OCI-LY1 (cell line): ENCODE data around the gene DSC2.

Experiments used
- H2AFZ ChIP-seq: fragments of 200-600 bp; sonication (generic), shearing (Covaris generic); 2 replicates; pipeline ENCODE4 v1.6.0; 2014; ENCODE audit warnings: antibody characterized with exemption, mild to moderate bottlenecking, low read length
- H3F3A ChIP-seq: fragments of 200-600 bp; sonication (generic), shearing (Covaris generic); 2 replicates; pipeline ENCODE4 v1.6.0; 2014; ENCODE audit warnings: mild to moderate bottlenecking, antibody characterized with exemption, low read length, moderate library complexity; ENCODE audit not compliant: insufficient read depth
- H3K27ac ChIP-seq: fragments of 200-600 bp; sonication (generic); 2 replicates; pipeline ENCODE4 v1.5.1; 2014; ENCODE audit warnings: low read length, mixed run types, mild to moderate bottlenecking, low read depth; ENCODE audit not compliant: poor library complexity, severe bottlenecking
- H3K27me3 ChIP-seq: fragments of 200-600 bp; sonication (generic); 2 replicates; pipeline ENCODE4 v1.6.0; 2014; ENCODE audit warnings: antibody characterized with exemption, mild to moderate bottlenecking, low read length, moderate library complexity; ENCODE audit not compliant: insufficient read depth
- H3K36me3 ChIP-seq: fragments of 200-600 bp; sonication (generic); 2 replicates; pipeline ENCODE4 v1.6.1; 2014; ENCODE audit warnings: mild to moderate bottlenecking, antibody characterized with exemption, low read length, moderate library complexity, mixed read lengths; ENCODE audit not compliant: insufficient read depth
- H3K4me1 ChIP-seq: fragments of 200-600 bp; sonication (generic); 2 replicates; pipeline ENCODE4 v1.5.1; 2014; ENCODE audit warnings: mild to moderate bottlenecking, low read length, moderate library complexity; ENCODE audit not compliant: insufficient read depth, severe bottlenecking
- H3K4me2 ChIP-seq: fragments of 200-600 bp; sonication (generic), shearing (Covaris generic); 2 replicates; pipeline ENCODE4 v1.6.1; 2014; ENCODE audit warnings: low read length
- H3K4me3 ChIP-seq: fragments of 200-600 bp; sonication (generic); 2 replicates; pipeline ENCODE4 v1.5.1; 2014; ENCODE audit warnings: low read length, low read depth, mild to moderate bottlenecking, mixed read lengths; ENCODE audit not compliant: poor library complexity, severe bottlenecking
- H3K79me2 ChIP-seq: fragments of 200-600 bp; shearing (Covaris generic); 2 replicates; pipeline ENCODE4 v1.6.1; 2016; ENCODE audit warnings: mixed run types, low read length, mixed read lengths; ENCODE audit not compliant: insufficient read depth
- H3K9ac ChIP-seq: fragments of 200-600 bp; sonication (generic), shearing (Covaris generic); 2 replicates; pipeline ENCODE4 v1.6.1; 2014; ENCODE audit warnings: mild to moderate bottlenecking, low read length, mixed read lengths
- H3K9me2 ChIP-seq: fragments of 200-600 bp; sonication (generic), shearing (Covaris generic); 2 replicates; pipeline ENCODE4 v1.6.1; 2014; ENCODE audit warnings: low read depth, mild to moderate bottlenecking, low read length, mixed read lengths
- H3K9me3 ChIP-seq: fragments of 200-600 bp; shearing (Covaris generic); 2 replicates; pipeline ENCODE4 v1.6.1; 2014; ENCODE audit warnings: low read length, mixed read lengths
- H4K20me1 ChIP-seq: fragments of 200-600 bp; sonication (generic), shearing (Covaris generic); 2 replicates; pipeline ENCODE4 v1.6.0; 2016; ENCODE audit warnings: mild to moderate bottlenecking, low read length; ENCODE audit not compliant: insufficient read depth
- EZH2 ChIP-seq: fragments of 200-600 bp; sonication (generic), shearing (Covaris generic); IDR thresholded peaks from 2 replicates; pipeline ENCODE4 v1.8.0; 2017; ENCODE audit warnings: borderline replicate concordance, mixed run types, mild to moderate bottlenecking, antibody characterized with exemption, low read length, moderate library complexity, mixed read lengths
- TF ChIP-seq, protein P1 (sequence below): fragments of 200-600 bp; sonication (generic), shearing (Covaris generic); IDR thresholded peaks from 2 replicates; pipeline ENCODE4 v1.5.1; 2017; ENCODE audit warnings: mild to moderate bottlenecking, antibody characterized with exemption, low read length, moderate library complexity, mixed read lengths

DSC2 gene

DNA sequence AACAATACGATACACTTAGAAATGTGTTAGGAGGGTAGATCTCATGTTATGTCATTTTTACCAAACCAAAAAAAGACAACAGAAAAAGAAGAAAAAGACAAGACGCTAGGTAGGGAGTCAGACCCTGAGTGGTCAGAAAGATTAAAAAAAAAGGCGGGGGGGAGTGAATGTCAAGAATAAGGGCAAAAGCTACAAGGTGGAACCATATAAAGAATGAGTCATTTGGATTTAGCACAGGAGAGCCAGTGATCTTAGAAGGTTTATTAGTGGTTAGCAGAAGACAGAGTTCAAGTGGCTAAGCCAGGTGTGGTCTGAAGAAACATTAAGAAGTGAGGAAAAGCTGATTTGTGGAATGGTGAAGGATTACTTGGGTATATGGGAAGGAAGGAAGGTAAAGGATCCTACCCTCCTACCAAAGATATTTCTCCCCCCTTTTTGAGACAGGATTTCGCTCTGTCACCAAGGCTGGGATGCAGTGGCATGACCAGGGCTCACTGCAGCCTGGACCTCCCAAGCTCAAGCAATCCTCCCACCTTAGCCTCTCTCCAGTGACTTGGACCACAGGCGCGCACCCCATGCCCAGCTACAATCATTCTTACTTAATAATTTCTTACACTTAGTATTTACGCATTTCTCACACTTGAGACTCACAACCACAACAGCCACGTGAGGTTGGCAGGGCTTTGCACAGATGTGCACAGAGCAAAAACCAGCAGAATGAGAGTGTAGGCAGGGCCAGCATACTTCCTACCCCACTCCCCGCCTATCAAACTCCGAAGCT is 2.6 kb downstream of the DSC2 start:
- Histone ChIP-seq H3K4me3 (no peak overlapping the region), H2AFZ (no peak overlapping the region), H3K79me2 (no peaks in the 10 kb centered on the region), H3K36me3 (no peaks in the 10 kb centered on the region), H4K20me1 (no peaks in the 10 kb centered on the region), H3F3A (no peaks in the 10 kb centered on the region), H3K9ac (no peak overlapping the region), H3K27me3 (no peaks in the 10 kb centered on the region), H3K9me2 (no peaks in the 10 kb centered on the region), H3K4me2 (no peak overlapping the region), H3K27ac (no peak overlapping the region), H3K4me1 (no peaks in the 10 kb centered on the region), H3K9me3 (no peaks in the 10 kb centered on the region)
- TF ChIP-seq, protein P1, sequence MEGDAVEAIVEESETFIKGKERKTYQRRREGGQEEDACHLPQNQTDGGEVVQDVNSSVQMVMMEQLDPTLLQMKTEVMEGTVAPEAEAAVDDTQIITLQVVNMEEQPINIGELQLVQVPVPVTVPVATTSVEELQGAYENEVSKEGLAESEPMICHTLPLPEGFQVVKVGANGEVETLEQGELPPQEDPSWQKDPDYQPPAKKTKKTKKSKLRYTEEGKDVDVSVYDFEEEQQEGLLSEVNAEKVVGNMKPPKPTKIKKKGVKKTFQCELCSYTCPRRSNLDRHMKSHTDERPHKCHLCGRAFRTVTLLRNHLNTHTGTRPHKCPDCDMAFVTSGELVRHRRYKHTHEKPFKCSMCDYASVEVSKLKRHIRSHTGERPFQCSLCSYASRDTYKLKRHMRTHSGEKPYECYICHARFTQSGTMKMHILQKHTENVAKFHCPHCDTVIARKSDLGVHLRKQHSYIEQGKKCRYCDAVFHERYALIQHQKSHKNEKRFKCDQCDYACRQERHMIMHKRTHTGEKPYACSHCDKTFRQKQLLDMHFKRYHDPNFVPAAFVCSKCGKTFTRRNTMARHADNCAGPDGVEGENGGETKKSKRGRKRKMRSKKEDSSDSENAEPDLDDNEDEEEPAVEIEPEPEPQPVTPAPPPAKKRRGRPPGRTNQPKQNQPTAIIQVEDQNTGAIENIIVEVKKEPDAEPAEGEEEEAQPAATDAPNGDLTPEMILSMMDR = no peak
- no peak for TF ChIP-seq EZH2

DNA sequence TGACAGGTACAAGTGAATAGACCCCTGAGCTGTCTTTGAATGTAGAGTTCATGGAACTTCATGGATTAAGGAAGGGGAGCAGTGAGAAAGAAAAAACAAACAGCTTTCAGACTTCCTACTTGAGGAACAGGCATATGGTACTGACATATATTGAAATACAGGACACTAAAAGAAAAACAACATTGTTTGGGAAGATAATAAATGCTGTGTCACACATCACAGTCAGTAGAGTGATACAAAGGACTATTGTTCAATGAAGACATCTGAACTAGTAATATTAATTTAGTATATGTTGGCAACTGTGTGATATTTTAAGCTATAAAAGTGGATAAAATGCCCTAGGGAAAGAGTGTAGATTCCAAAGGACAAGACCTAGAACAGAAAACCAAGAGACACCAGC is 3.3 kb downstream of the DSC2 start:
- no peaks in the 10 kb centered on the region for H3K9me2 ChIP-seq
- no peak overlapping the region for H3K4me3 ChIP-seq
- no peaks in the 10 kb centered on the region for H3K4me1 ChIP-seq
- H3K9me3 ChIP-seq = no peaks in the 10 kb centered on the region
- H3K9ac ChIP-seq = no peak overlapping the region
- no peak overlapping the region for H2AFZ ChIP-seq
- H3K27me3 ChIP-seq = no peaks in the 10 kb centered on the region
- no peak overlapping the region for H3K4me2 ChIP-seq
- no peak overlapping the region for H3K27ac ChIP-seq
- no peak for TF ChIP-seq EZH2
- TF ChIP-seq, protein P1 = no peak
- no peaks in the 10 kb centered on the region for H3K36me3 ChIP-seq
- no peaks in the 10 kb centered on the region for H4K20me1 ChIP-seq
- no peaks in the 10 kb centered on the region for H3K79me2 ChIP-seq
- no peaks in the 10 kb centered on the region for H3F3A ChIP-seq

DNA sequence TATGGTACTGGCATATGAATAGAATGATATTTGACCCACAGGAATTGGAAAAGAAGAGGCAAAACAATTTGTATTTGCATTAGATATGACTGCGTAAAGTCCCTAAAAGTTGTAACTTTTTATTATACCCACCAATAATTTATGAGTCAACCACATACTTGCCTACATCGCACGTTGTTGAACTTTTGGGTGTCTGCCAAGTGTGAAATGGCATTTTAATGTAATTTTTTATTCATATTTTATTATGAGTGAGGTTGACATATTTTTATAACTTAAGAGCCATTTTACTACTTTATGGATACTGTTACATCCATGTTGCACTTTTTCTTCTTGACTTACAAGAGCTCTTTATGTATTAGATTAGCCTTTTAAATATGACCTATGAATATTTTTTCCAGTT is 4.6 kb downstream of the DSC2 start:
- H2AFZ ChIP-seq = no peak overlapping the region
- no peak overlapping the region for H3K4me3 ChIP-seq
- no peaks in the 10 kb centered on the region for H3K9me2 ChIP-seq
- no peaks in the 10 kb centered on the region for H3K27me3 ChIP-seq
- TF ChIP-seq EZH2 = no peak
- TF ChIP-seq, protein P1 = no peak
- no peak overlapping the region for H3K4me2 ChIP-seq
- H3K9me3 ChIP-seq = no peaks in the 10 kb centered on the region
- H4K20me1 ChIP-seq = no peaks in the 10 kb centered on the region
- no peaks in the 10 kb centered on the region for H3K36me3 ChIP-seq
- H3K79me2 ChIP-seq = no peaks in the 10 kb centered on the region
- no peak overlapping the region for H3K9ac ChIP-seq
- H3K27ac ChIP-seq = no peak overlapping the region
- no peaks in the 10 kb centered on the region for H3F3A ChIP-seq
- no peaks in the 10 kb centered on the region for H3K4me1 ChIP-seq
